Activated gamma-delta T cell treated with anti-CD3 and anti-CD28 coated beads, Interleukin-2, amount 50 U/mL, for 16 hours (primary cell): Measurements from ENCODE around the gene ERN1.
"Not testable (repeated sequence)": the region's sequence is repeated elsewhere in the genome, so short reads cannot be mapped to it uniquely, and the experiment has no call there.

Source experiments
- DNase-seq: peaks from one replicate; pipeline ENCODE4 v3.0.0-alpha.2; 2020; ENCODE audit warnings: low read depth

Gene ERN1

GRCh38 chr17:64024781-64025731 lies 104.9 kb downstream of the ERN1 start:
- DNase-seq, result peak; percentile 20

GRCh38 chr17:64024215-64024654 lies 105.7 kb downstream of the ERN1 start:
- DNase-seq, result no peak

- DNase-seq, result no peak
Measured at GRCh38 chr17:64022611-64023063, 107.3 kb downstream of the ERN1 start.

- DNase-seq, result peak; percentile 85
Measured at GRCh38 chr17:64020056-64020766, 109.7 kb downstream of the ERN1 start, which contains the start of gene ICAM2. ICAM2 (minus strand) TSS chr17:64020633; CDS start chr17:64006691, 13,942 bp downstream.

GRCh38 chr17:64019551-64019961 lies 110.4 kb downstream of the ERN1 start:
- not testable (repeated sequence) for DNase-seq

- no peak for DNase-seq
Measured at GRCh38 chr17:64017381-64017980, 112.5 kb downstream of the ERN1 start.

GRCh38 chr17:64016974-64017373 lies 113.0 kb downstream of the ERN1 start:
- DNase-seq, result no peak

GRCh38 chr17:64016231-64016784 lies 113.6 kb downstream of the ERN1 start:
- DNase-seq, result no peak

GRCh38 chr17:64015447-64015846 lies 114.5 kb downstream of the ERN1 start:
- no peak for DNase-seq

GRCh38 chr17:64009571-64010402 lies 120.2 kb downstream of the ERN1 start:
- DNase-seq, result no peak

- DNase-seq, result no peak
Measured at GRCh38 chr17:64008830-64009229, 121.1 kb downstream of the ERN1 start.

GRCh38 chr17:64008346-64008745 lies 121.6 kb downstream of the ERN1 start:
- no peak for DNase-seq

GRCh38 chr17:64007838-64008282 lies 122.1 kb downstream of the ERN1 start:
- no peak for DNase-seq

- DNase-seq, result not testable (repeated sequence)
Measured at GRCh38 chr17:64007089-64007837, 122.7 kb downstream of the ERN1 start.

- no peak for DNase-seq
Measured at GRCh38 chr17:64006361-64007088, 123.4 kb downstream of the ERN1 start.

GRCh38 chr17:64005734-64006167 lies 124.2 kb downstream of the ERN1 start:
- DNase-seq, result no peak

- DNase-seq, result no peak
Measured at GRCh38 chr17:64004903-64005733, 124.8 kb downstream of the ERN1 start.

- DNase-seq, result no peak
Measured at GRCh38 chr17:64004218-64004770, 125.7 kb downstream of the ERN1 start.
